Germinal center (tissue), 1 donor: Measurements from ENCODE around the gene CFTR.
"Not testable (repeated sequence)": the region's sequence is repeated elsewhere in the genome, so short reads cannot be mapped to it uniquely, and the experiment has no call there.

ENCODE experiments used
- DNase-seq: peaks from one replicate; pipeline ENCODE4 v3.0.0; 2012; ENCODE audit warnings: mixed read lengths, low spot score

Gene CFTR

GRCh38 chr7:117479225-117480054 is at the start of gene CFTR:
Gene CFTR (plus strand): TSS chr7:117480025. CDS start chr7:117480095, 70 bp downstream.
- DNase-seq = no peak

- no peak for DNase-seq
These were observed 44.3 kb upstream of the CFTR start for GRCh38 chr7:117435475-117436043.

GRCh38 chr7:117444646-117445045 is 35.2 kb upstream of the CFTR start:
- DNase-seq = no peak

GRCh38 chr7:117445206-117445605 is 34.6 kb upstream of the CFTR start:
- DNase-seq = no peak

GRCh38 chr7:117446220-117446815 is 33.5 kb upstream of the CFTR start:
- DNase-seq = no peak

- DNase-seq = no peak
These were observed 31.2 kb upstream of the CFTR start for GRCh38 chr7:117448655-117449054.

- DNase-seq = no peak
These were observed 20.7 kb upstream of the CFTR start for GRCh38 chr7:117458977-117459583.

GRCh38 chr7:117459735-117460134 is 20.1 kb upstream of the CFTR start:
- no peak for DNase-seq

GRCh38 chr7:117460815-117461214 is 19.0 kb upstream of the CFTR start:
- not testable (repeated sequence) for DNase-seq

GRCh38 chr7:117468174-117468573 is 11.7 kb upstream of the CFTR start:
- DNase-seq = no peak

- no peak for DNase-seq
These were observed 9.0 kb upstream of the CFTR start for GRCh38 chr7:117470777-117471176.

GRCh38 chr7:117472335-117472734 is 7.5 kb upstream of the CFTR start:
- no peak for DNase-seq

GRCh38 chr7:117476557-117477215 is 3.1 kb upstream of the CFTR start:
- no peak for DNase-seq

GRCh38 chr7:117478836-117479224 is 995 bp upstream of the CFTR start:
- no peak for DNase-seq

- DNase-seq = no peak
These were observed 184 bp downstream of the CFTR start for GRCh38 chr7:117480055-117480362.

- DNase-seq = no peak
These were observed 1.2 kb downstream of the CFTR start for GRCh38 chr7:117480978-117481377.

GRCh38 chr7:117485118-117485620 is 5.3 kb downstream of the CFTR start:
- DNase-seq = no peak

GRCh38 chr7:117489016-117489415 is 9.2 kb downstream of the CFTR start:
- no peak for DNase-seq

GRCh38 chr7:117489430-117489829 is 9.6 kb downstream of the CFTR start:
- DNase-seq = no peak

GRCh38 chr7:117489911-117490310 is 10.1 kb downstream of the CFTR start:
- DNase-seq = no peak

- no peak for DNase-seq
These were observed 12.8 kb downstream of the CFTR start for GRCh38 chr7:117492649-117493048.

- DNase-seq = no peak
These were observed 13.6 kb downstream of the CFTR start for GRCh38 chr7:117493460-117493859.
